Pancreas (tissue), 10 donors: ENCODE data around the gene GNL2. TPM values are rescaled to one million over a fixed set of nuclear protein-coding genes. Genes with fewer than 3 reads are reported as not detected.

Experiments
- ATAC-seq, 4 donors: fragments of 200-7000 bp; cut with Tn5 transposase; one replicate each; pipeline versions ENCODE4 v1.8.0 to v1.9.1; 2020; ENCODE audit warnings: mild to moderate bottlenecking in 4 of 4, moderate library complexity in 4 of 4
- DNase-seq, 6 donors: peaks; one replicate each; pipeline ENCODE4 v3.0.0-alpha.2; 2020
- FAIRE-seq: peaks from 2 replicates; lab custom pipeline; 2012; peaks lifted over from hg19 to GRCh38; lab: Jason Lieb, UNC
- H3K27ac ChIP-seq, 4 donors: fragments of 200-600 bp; sonication (generic); 1 replicate in 3 of 4; 2 replicates in 1 of 4; pipeline versions ENCODE4 v1.5.0 to v1.8.0; 2020
- H3K27me3 ChIP-seq, 4 donors: fragments of 200-600 bp; one replicate each; pipeline ENCODE4 v1.8.0; 2021
- H3K36me3 ChIP-seq, 3 donors: fragments of 200-600 bp; sonication (generic) in 1 of 3; one replicate each; pipeline versions ENCODE4 v1.5.0 to v1.8.0; 2020 to 2021
- H3K4me1 ChIP-seq, 3 donors: fragments of 200-600 bp; one replicate each; pipeline ENCODE4 v1.8.0; 2021
- H3K4me3 ChIP-seq, 4 donors: fragments of 200-600 bp; sonication (generic) in 2 of 4; one replicate each; pipeline versions ENCODE4 v1.5.0 to v1.8.0; 2020 to 2021
- H3K9me3 ChIP-seq, 4 donors: fragments of 200-600 bp; one replicate each; pipeline ENCODE4 v1.8.0; 2021
- whole genome bisulfite sequencing, 2 donors: extraction: QIAGEN DNeasy Blood & Tissue Kit; methylation state at CpG; one replicate each; pipeline ENCODE4 v1.1.7; 2013; 5-methylcytosine and 5-hydroxymethylcytosine counted together
- intact Hi-C, 3 donors: fragments of 100-400 bp; cut with DNase I; formaldehyde crosslinking; loops; one replicate each; pipeline versions ENCODE4 v1.11.1 to v1.14.2; 2022
- polyA plus RNA-seq, 2 donors: library from polyadenylated mRNA; stranded (reverse); fragments of 200-250 nt; gene quantifications; one replicate each; pipeline ENCODE4 v1.2.3, GENCODE V29; 2013
- total RNA-seq, 6 donors: library from RNA; stranded (reverse); fragmentation: NEBNext Ultra II Directional in 4 of 6; extraction: Animal tissue kit (Norgen Biotek cat#: 25700) in 4 of 6; gene quantifications; one replicate each; pipeline versions ENCODE4 v1.2.1 to v1.2.4, GENCODE V29; 2021 to 2023
- TF ChIP-seq, protein P1 (sequence below), 4 donors: fragments of 200-600 bp; sonication (generic) in 3 of 4; IDR thresholded peaks; one replicate each; pipeline versions ENCODE4 v1.5.0 to v1.8.0; 2021; ENCODE audit warnings: antibody characterized with exemption in 4 of 4
- donor health status: healthy with polysubstance abuse.
- donor health status: DM: no; HTN: no; CAD: no; lungs with moderate emphysema.
- donor health status: DM: no; HTN: no; CAD: no.
- donor health status: control.
- donor health status: control.
- donor health status: Bipolar disorder and iron deficiency.
- donor health status: DM: yes; HTN: yes; CAD: no.
- donor health status: DM: no; HTN: no; CAD: no.
- donor health status: DM: no; HTN: no; CAD: no.
- donor health status: DM: yes; HTN: yes; CAD: no.

Gene GNL2
- total and polyA plus RNA-seq, 8 donors, result 9.8 to 69.1 (median 18.2) TPM

DNA sequence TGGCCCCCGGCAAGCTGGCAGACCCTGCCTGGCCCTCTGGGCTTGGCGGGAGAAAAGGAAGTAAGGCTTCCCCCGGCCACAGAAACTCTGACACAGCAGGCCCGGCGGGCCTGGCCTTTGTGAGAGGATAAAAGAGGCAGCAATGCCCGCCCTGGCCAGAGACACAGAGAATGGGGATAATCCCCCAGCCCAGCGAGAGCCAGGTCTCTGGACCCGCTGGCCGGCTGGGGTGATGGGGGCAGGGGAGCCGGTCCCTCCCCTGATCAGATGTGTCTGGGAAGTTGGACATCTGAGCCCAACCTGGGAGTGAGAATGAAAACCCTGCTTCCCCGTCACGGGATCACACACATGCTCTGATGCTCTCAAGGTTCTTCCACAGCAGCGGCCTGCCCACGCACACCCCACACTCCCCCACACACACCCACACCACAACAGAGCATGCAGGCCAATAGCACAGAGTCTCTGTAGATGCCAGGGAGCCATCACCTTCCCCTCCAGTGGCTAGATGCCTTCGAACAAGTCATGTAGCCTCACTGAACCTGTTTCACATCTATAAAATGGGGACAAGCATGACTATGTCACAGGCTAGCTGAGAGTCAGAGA lies 34.8 kb upstream of the GNL2 start:
- intact Hi-C loops, result no loop called here
- WGBS, 2 donors, result 23% methylated on average over 15 of the region's 15 CpGs
- no peak for FAIRE-seq
- H3K36me3 ChIP-seq, result no peaks in the 10 kb centered on the region
- peaks cover 0 to 13% (median 2%) of the 10 kb centered on the region in 4 donors for H3K27me3 ChIP-seq
- H3K27ac ChIP-seq, result no peak overlapping the region
- H3K4me1 ChIP-seq, result peaks cover 0 to 4% (median 0%) of the 10 kb centered on the region in 3 donors
- no peaks in the 10 kb centered on the region for H3K9me3 ChIP-seq
- TF ChIP-seq, protein P1, sequence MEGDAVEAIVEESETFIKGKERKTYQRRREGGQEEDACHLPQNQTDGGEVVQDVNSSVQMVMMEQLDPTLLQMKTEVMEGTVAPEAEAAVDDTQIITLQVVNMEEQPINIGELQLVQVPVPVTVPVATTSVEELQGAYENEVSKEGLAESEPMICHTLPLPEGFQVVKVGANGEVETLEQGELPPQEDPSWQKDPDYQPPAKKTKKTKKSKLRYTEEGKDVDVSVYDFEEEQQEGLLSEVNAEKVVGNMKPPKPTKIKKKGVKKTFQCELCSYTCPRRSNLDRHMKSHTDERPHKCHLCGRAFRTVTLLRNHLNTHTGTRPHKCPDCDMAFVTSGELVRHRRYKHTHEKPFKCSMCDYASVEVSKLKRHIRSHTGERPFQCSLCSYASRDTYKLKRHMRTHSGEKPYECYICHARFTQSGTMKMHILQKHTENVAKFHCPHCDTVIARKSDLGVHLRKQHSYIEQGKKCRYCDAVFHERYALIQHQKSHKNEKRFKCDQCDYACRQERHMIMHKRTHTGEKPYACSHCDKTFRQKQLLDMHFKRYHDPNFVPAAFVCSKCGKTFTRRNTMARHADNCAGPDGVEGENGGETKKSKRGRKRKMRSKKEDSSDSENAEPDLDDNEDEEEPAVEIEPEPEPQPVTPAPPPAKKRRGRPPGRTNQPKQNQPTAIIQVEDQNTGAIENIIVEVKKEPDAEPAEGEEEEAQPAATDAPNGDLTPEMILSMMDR (IDR thresholded peaks at IDR 0.05), result no peak
- DNase-seq, result no peak
- H3K4me3 ChIP-seq, result no peak overlapping the region
- ATAC-seq, result no peak

DNA sequence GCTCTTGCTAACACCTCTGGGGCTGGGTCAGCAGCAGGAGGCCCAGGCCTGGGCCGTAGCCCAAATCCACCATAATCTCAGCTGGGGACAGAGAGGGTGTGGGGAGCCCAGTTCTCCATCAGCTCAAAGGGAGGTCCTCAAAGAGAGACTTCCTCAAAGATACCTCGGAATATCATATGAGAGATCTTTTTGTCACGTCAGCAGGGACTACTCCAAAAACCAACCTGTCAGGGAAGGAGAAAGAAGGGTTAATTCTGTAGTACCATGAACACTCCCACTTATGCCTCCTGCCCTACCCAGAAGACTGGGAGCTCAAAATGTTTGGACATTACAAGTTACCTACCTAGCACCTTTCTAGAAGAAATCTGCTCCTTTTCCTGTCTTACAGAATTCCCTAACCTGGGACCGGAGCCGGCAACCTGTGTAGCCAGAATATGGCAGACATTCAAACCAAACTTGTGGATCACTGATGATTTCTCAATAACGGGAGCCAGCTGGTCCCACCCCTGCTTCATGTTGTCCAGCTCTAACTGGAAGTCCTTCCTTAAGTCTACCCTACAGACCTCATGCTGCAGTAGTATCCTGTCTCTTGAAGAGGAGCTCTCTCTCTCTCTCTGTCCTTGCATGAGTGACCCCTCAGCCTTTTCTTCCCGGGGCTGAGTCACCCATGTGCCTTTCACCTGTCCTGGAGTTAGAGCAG lies 34.1 kb upstream of the GNL2 start:
- peaks cover 0 to 7% (median 2%) of the 10 kb centered on the region in 4 donors for H3K27me3 ChIP-seq
- peaks cover 0 to 4% (median 0%) of the 10 kb centered on the region in 3 donors for H3K4me1 ChIP-seq
- H3K4me3 ChIP-seq, result no peak overlapping the region
- TF ChIP-seq, protein P1 (IDR thresholded peaks at IDR 0.05), result no peak
- H3K36me3 ChIP-seq, result no peaks in the 10 kb centered on the region
- DNase-seq (no peak), ATAC-seq (no peak), FAIRE-seq (no peak)
- no peaks in the 10 kb centered on the region for H3K9me3 ChIP-seq
- WGBS, 2 donors, result 38 to 39% methylated on average over 7 of the region's 7 CpGs
- intact Hi-C loops, result no loop called here
- H3K27ac ChIP-seq, result no peak overlapping the region

DNA sequence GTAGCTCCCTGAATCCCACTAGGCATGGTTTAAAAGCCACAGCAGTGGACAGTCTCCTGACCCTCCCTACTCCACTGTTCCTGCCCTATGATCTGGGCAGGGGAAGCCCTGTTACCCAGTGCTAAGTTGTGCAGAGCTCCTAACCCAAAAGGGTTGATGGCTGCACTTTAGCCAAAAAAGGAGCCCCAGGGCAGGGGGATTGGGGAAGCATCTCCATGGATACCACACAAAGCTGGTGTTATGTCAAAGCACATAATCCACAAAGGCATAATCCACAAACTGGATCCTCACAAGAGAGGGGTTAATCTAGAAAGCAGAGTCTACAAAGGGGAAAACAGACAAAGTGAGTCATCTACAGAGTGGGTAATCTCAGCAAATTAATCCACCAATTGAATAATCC lies 33.3 kb upstream of the GNL2 start:
- Histone ChIP-seq H3K9me3 (no peaks in the 10 kb centered on the region), H3K4me1 (no peaks in the 10 kb centered on the region), H3K27me3 (peaks cover 0 to 3% (median 1%) of the 10 kb centered on the region in 4 donors), H3K36me3 (no peaks in the 10 kb centered on the region), H3K27ac (no peak overlapping the region), H3K4me3 (no peak overlapping the region)
- ATAC-seq (no peak), DNase-seq (no peak), FAIRE-seq (no peak)
- TF ChIP-seq, protein P1 (IDR thresholded peaks at IDR 0.05), result no peak
- intact Hi-C loops, result no loop called here

DNA sequence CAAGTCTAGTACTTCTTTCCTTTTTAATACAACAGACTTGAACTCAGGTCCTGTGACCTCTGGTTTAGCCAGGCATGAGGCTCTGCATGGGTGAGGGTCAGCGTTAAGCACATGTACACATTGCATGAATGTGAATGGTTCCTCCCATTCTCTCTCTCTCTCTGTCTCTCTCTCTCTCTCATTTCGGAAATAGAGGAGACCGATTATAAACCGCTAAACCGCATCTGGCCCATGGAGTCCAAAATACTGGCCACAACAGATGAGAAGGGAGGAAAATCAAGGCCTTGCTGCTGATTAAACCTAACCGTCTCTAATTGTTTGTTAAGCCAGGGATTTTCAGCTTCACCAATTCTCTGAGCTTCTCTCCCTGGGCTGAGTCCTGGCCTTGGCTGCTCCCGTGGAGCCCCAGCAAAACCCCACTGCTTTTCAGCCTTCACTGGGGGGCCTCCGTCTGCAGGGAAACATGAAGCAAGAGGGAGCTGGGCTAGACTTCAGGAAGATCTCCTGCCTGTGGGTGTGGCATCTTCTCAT lies 32.4 kb upstream of the GNL2 start:
- Histone ChIP-seq H3K9me3 (no peaks in the 10 kb centered on the region), H3K4me3 (no peak overlapping the region), H3K4me1 (no peaks in the 10 kb centered on the region), H3K36me3 (no peaks in the 10 kb centered on the region), H3K27ac (no peak overlapping the region), H3K27me3 (peaks cover 0 to 3% (median 0%) of the 10 kb centered on the region in 4 donors)
- no peak for FAIRE-seq
- no peak for DNase-seq
- 50 to 61% methylated on average over 8 of the region's 8 CpGs for WGBS, 2 donors
- TF ChIP-seq, protein P1 (IDR thresholded peaks at IDR 0.05), result no peak
- intact Hi-C loops, result no loop called here
- no peak for ATAC-seq

DNA sequence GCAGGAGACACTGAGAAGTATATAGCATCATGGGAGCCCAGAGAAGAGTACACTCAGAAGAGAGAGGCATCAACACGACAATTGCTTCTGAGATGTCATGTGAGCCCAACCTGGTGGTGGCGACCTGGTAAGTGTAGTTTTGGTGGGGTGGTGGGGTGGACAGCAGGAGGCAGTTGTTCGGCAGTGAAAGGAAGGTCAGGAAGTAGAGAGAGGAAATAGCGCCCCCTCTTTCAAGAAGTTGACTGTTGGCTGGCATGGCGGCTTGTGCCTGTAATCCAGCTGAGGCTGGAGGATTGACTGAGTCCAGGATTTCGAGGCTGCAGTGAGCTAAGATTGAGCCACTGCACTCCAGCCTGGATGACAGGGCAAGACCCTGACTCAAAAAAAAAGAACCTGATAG lies 26.4 kb upstream of the GNL2 start:
- ATAC-seq (no peak), DNase-seq (no peak), FAIRE-seq (no peak)
- H3K27me3 ChIP-seq, result no peaks in the 10 kb centered on the region
- H3K9me3 ChIP-seq, result no peaks in the 10 kb centered on the region
- no peak overlapping the region for H3K27ac ChIP-seq
- 36 to 46% methylated on average over 6 of the region's 6 CpGs for WGBS, 2 donors
- H3K4me3 ChIP-seq, result no peak overlapping the region
- intact Hi-C loops, result no loop called here
- no peaks in the 10 kb centered on the region for H3K4me1 ChIP-seq
- TF ChIP-seq, protein P1 (IDR thresholded peaks at IDR 0.05), result no peak
- H3K36me3 ChIP-seq, result no peaks in the 10 kb centered on the region
